Activated CD4-positive, CD25-positive, alpha-beta regulatory T cell treated with anti-CD3 and anti-CD28 coated beads, Interleukin-2, amount 50 U/mL, for 24 hours (primary cell): ENCODE measurements around the gene DOCK3.
"Not testable (repeated sequence)": the region's sequence is repeated elsewhere in the genome, so short reads cannot be mapped to it uniquely, and the experiment has no call there.

ENCODE experiments used
- ATAC-seq, 2 donors: fragments of 150-1000 bp; cut with Tn5 transposase; one replicate each; pipeline ENCODE4 v1.10.0; 2021; ENCODE audit warnings: mild to moderate bottlenecking in 1 of 2, moderate library complexity in 1 of 2

DOCK3 gene

DNA sequence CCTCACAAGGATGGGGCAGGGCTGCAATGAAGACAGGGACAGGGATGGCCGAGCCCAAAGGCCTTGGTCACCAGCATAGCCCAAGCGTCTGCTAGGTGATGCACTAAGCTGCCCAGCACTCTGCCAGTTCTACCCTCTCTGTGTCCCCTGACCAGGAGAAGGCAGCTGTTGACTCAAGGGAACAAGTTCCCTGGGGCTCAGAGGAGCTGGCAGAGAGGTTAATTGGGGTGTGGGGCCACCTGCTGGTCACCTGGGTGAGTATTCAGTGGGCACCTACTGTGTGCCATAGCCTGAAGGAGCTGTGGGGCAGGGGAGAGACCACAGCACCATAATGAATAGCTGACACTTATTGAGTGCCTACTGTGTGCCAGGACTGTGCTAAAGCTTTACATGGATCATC, 22.0 kb upstream of the DOCK3 start:
- peak; percentile 34 to 35 for ATAC-seq

DNA sequence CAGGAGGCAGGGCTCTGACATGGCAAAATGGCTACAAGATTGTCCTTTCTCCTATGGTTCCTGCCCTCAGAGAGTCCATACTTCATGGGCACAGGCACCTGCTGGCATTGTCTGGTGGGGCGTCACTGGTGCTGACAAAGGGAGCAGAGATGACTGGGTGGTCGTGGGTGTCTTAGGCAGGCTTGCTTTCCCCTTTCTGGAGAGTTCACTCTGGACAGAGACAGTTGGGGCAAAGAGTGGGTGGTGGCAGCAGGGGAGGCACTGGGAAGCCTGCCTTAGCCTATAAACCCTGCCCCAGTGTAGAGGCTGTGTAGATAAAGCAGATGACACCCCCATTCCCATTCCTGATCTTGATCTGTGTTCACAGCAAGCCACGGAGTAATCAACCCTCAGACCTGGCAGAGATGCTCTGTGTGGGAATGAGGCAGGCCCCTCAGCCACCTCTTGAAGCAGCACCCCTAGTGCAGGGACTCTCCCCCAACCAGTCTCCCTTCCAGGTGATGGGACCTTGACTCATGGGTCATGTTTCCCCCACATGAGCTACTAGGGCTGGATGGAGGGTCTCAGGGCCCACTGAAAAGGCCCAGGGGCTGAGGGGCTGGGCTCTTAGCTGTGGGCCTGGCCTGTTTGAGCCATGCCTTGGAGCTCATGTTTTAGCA, 20.7 kb upstream of the DOCK3 start:
- no peak for ATAC-seq

DNA sequence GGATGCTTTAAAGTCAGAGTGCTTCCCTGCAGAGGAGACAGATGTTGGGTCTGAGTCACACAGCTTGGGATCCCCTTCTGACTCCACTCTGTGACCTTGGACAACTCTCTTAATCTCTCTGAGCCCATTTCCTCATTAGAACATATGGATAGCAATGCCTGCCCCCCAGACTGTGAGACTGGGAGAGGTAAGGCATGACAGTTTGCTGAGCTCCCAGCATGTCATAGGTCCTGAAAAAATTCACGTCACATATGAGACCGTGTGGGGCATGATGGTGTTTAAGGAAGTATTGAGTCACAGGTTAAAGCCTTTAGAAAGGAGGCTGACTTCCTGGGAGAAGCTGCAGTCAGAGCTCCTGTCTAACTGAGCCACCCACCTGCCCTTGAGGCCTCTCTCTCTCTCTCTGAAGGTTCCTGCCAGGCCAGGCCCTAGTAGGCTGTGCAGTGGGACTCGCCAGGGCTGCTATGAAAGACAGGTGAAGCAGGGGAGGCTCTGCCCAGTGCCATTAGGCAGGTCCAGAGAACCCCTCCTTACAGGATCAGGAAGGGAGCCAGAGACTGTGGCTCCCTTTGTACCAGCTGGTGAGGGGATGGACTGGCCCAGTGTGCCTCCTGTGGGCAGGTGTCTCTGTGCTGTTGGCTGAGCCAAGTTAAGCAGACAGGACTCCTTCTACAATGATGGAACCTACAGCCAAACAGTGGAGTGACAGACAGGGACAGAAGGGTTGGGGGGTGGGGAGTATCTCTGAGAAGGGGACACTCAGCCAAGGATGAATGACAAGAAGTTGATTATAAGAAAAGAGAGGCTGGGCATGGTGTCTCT, 19.5 kb upstream of the DOCK3 start:
- peak; percentile 74 for ATAC-seq

GRCh38 chr3:50656417-50657195, 18.1 kb upstream of the DOCK3 start:
- no peak for ATAC-seq

GRCh38 chr3:50657407-50657806, 17.3 kb upstream of the DOCK3 start:
- ATAC-seq: no peak

DNA sequence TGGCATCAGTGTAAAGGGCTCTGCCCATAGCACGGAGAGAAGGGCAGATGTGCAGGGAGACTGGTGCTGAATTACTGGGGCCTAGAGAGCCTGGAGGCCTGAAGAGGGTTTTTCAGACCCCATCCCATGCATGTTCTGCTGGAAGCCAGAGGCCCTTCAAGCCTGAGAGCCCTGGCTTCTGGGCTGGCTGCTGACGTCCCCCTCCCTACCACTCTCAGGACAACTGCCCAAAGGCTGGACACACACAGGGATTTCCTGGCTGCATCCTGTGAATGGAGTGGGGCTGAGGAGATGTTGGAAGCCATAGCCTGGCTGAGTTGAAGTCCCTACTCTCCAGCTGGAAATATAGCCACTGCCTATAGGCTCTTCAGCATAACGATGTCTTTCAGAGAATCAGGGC, 16.9 kb upstream of the DOCK3 start:
- no peak for ATAC-seq

- no peak for ATAC-seq
These were observed 16.3 kb upstream of the DOCK3 start for GRCh38 chr3:50658416-50658815.

DNA sequence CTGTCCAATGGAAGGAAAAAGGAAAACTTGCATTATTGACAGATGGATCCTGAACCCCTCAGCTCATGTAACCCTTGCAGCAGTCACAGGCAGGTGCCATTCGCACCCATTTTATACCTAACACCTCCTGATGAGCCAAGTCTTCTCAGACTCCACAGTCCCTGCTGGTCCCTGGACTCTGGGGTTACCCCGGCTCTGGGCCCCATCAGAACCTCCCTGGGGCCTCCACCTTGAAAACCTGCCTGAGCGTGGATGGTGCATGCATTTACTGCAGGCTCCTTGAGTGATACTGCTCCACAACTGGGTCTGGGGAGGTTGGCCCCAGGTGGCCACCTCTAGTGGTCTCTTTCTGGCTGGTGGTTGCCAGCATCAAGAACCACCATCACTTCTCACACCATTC, 15.9 kb upstream of the DOCK3 start:
- ATAC-seq: no peak

DNA sequence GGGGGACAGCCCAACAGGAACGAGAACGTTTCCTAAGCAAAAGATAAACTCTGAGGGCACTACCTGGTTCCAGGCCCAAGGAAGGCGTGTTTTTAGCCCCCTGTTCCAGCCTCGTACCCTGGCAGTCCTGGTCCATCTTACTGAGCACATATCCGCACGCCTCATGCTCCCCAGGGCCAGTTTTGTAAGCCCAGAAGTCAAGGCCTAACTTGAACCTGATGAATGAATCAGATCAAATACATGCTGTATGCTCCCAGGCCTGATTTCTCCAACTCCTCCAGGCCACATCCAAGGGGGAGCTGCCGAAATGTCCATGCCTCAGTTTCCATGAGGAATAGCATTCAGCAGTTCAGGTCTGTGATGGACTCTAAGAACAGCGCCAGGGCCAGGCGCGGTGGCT, 14.3 kb upstream of the DOCK3 start:
- no peak for ATAC-seq

DNA sequence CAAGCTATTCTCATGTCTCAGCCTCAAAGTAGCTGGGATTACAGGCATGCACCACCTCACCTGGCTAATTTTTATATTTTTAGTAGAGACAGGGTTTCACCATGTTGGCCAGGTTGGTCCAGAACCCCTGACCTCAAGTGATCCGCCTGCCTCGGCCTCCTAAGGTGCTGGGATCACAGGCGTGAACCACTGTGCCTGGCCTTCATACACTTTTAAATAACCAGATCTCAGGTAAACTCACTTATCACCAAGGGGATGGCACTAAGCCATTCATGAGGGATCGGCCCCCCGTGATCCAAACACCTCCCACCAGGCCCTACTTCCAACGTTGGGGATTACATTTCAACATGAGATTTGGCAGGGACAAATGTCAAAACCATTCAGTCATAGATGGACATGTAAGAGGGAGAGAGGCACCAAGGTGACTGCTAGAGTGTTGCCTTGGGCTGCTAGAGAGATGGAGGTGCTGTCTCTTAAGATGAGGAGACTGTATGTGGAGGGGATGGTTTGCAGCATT, 13.3 kb upstream of the DOCK3 start:
- no peak for ATAC-seq

DNA sequence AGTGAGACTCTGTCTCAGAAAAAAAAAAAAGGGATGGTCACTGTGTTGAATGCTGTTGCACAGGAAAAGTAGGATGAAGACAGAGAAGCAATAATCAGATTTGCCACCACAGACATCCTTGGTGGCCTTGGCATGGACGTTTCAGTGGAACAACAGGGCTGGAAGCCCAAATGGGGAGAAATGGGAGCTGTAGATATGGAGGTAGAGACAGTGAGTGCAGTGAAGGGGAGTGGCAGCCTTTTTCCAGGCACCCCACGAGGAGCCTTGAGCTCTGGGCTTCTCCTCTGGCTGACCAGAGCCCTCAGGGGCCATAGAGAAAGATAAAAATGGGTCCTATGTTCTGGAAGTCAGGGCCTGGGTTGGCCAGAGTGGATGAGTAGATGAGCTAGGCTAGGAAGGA, 12.3 kb upstream of the DOCK3 start:
- ATAC-seq: no peak

GRCh38 chr3:50665081-50665840, 9.5 kb upstream of the DOCK3 start:
- ATAC-seq: no peak

DNA sequence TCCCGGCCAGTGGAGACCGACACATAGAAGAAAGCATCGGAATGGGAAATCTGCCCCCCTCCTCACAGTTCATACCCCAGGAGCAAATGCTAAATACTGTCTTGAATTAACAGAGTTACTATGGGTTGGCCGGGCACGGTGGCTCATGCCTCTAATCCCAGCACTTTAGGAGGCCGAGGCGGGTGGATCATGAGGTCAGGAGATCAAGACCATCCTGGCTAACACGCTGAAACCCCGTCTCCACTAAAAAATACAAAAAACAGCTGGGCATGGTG, 8.9 kb upstream of the DOCK3 start:
- not testable (repeated sequence) for ATAC-seq

DNA sequence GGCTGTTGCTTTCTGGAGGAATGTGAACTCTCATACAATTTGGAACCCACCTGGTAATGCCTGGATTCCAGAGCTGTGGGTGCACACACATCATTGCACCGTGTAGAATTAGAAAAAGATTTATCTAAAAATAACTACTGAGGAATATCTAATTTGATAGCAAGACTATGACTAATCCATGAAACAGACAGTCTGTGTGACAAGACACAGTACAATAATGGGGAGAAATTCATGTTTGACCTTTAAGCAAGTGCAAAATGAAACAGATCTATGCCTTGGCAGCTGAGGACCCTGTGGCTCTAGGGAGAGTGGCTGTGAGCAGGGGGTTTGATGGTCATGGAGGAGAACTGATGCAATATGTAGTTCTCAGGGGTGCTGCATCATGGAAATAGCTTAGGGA, 7.9 kb upstream of the DOCK3 start:
- ATAC-seq: peak; percentile 88 to 91

DNA sequence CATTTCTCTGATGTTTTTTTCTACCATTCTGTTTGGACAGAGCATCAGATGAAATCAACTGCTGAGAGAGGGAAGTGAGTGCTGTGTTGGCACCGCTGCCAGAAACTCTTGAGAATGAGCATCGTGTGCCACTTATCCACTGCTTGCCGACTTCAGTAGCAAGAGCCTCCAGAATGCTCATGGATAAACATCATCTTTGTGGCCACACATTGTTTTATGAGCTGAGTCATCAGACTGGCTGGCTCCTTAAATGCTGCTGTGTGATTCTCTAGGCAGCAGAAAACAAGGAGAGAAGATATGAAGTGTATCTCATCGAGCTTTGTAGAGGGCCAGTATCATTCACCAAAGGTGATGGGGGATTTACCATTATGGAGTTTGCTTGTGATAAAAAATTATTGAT, 3.4 kb upstream of the DOCK3 start:
- no peak for ATAC-seq

- ATAC-seq: no peak
These were observed 2.1 kb upstream of the DOCK3 start for GRCh38 chr3:50672656-50673055.

DNA sequence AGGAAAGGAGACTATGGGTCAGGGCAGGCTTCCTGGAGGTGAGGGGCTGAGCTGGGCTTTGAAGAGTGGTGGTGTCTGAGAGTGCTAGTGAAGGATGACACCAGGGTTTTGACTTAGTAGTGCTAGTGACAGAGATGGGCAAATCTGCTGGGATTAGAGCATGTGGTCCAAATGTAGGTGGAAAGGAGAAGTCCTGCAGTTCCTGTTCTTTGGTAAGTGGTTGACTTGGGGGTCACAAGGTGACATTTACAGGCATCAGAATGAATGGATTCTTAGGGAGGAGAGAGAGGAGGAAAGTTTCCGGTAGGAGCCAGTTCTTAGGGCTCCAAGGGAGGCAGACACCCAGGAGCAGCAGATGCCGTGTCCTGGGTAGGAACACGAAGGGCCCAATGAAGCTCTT, 796 bp upstream of the DOCK3 start:
- ATAC-seq: no peak

GRCh38 chr3:50675179-50676030, 678 bp downstream of the DOCK3 start:
- peak; percentile 37 to 57 for ATAC-seq

DNA sequence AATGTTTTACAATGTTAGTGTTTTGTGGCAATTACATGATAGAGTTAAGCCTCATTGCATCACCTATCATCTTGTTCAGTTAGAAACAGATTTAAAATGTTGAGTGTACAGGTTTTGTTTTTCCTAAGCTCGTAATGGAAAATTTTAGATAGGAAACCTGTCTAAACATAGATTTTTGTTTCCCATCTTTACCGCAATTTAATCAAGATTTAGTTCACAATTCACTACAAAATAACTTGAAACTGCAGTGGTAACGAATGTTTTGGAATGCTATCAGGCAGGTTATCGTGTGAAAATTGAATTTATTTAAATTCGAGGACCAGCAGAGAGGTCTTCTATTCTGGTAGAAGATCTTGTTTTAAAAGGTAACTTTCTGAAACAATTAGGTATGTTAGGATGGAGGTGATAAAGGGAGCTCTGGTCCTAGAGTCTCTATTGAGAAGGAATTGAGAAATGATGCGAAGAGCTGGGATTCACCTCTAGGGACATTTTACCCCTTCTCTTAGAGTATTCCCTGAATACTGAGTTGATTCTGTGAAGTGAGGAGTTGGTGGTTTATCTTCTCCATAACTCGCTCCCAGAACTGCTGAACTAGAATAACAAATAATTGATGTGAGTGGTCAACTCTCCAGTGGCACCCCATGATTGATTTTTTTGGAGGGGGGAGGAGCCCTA, 1.4 kb downstream of the DOCK3 start:
- ATAC-seq: no peak

- no peak for ATAC-seq
These were observed 12.5 kb downstream of the DOCK3 start for GRCh38 chr3:50687127-50687751.

GRCh38 chr3:50687916-50688315, 13.2 kb downstream of the DOCK3 start:
- no peak for ATAC-seq
